NT2/D1 (cell line): Measurements from ENCODE around the gene MAML3.

Source experiments
- DNase-seq: peaks from one replicate; pipeline ENCODE4 v3.0.0-alpha.2; 2011; ENCODE audit warnings: low read depth, low spot score
- H3K27me3 ChIP-seq: 2 replicates; pipeline ENCODE4 v1.6.0; 2011; ENCODE audit warnings: mild to moderate bottlenecking; ENCODE audit not compliant: insufficient read length, insufficient read depth
- H3K36me3 ChIP-seq: 2 replicates; pipeline ENCODE4 v1.6.1; 2011; ENCODE audit warnings: mild to moderate bottlenecking, low read length, mixed read lengths; ENCODE audit not compliant: insufficient read depth, insufficient read length
- H3K4me1 ChIP-seq: 2 replicates; pipeline ENCODE4 v1.5.1; 2011; ENCODE audit not compliant: insufficient read depth, insufficient read length
- H3K4me3 ChIP-seq: 2 replicates; pipeline ENCODE4 v1.5.1; 2011; ENCODE audit warnings: low read depth; ENCODE audit not compliant: insufficient read length
- H3K9ac ChIP-seq: 2 replicates; pipeline ENCODE4 v1.6.0; 2011; ENCODE audit warnings: low read depth; ENCODE audit not compliant: insufficient read length
- H3K9me3 ChIP-seq: 2 replicates; pipeline ENCODE4 v1.5.1; 2011; ENCODE audit warnings: mild to moderate bottlenecking, low read length; ENCODE audit not compliant: insufficient read depth
- SUZ12 ChIP-seq: IDR thresholded peaks from 2 replicates; pipeline ENCODE4 v1.6.1; 2011; ENCODE audit not compliant: insufficient read length, insufficient read depth; ENCODE audit errors: extremely low read depth
- YY1 ChIP-seq: IDR thresholded peaks from 2 replicates; pipeline ENCODE4 v1.6.1; 2011; ENCODE audit not compliant: insufficient read length, insufficient read depth
- ZNF274 ChIP-seq: IDR thresholded peaks from 2 replicates; pipeline ENCODE4 v1.6.1; 2011; ENCODE audit warnings: mild to moderate bottlenecking, low read depth, low read length

MAML3 gene

DNA sequence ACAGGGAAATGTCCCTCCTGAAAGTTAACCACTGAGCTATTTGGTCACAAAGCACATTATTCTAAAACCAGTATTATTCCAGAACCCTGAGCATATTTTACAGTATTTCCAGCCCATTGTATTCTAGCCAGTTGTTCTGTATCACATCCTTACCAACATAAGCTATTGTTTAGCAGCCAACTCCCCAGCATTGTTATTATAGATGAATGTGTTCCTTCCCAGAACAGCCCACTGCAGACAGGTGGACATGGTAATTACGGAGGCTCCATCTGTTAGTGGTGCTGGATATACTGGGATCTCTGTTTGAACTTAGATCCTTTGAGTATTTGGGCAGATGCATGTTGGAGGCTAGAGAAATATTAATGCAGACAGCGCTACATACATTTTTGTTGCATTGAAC, 362.3 kb downstream of the MAML3 start:
- Histone ChIP-seq H3K9me3 (no peaks in the 10 kb centered on the region), H3K9ac (no peak overlapping the region), H3K27me3 (no peaks in the 10 kb centered on the region), H3K4me1 (no peaks in the 10 kb centered on the region), H3K36me3 (no peaks in the 10 kb centered on the region), H3K4me3 (no peak overlapping the region)
- no peak for DNase-seq
- no peak for TF ChIP-seq YY1
- TF ChIP-seq ZNF274, result no peak
- TF ChIP-seq SUZ12, result no peak

GRCh38 chr4:139790291-139790690, 363.7 kb downstream of the MAML3 start:
- DNase-seq, result no peak
- Histone ChIP-seq H3K9me3 (no peaks in the 10 kb centered on the region), H3K27me3 (no peaks in the 10 kb centered on the region), H3K36me3 (no peaks in the 10 kb centered on the region), H3K9ac (no peak overlapping the region), H3K4me3 (no peak overlapping the region), H3K4me1 (no peaks in the 10 kb centered on the region)
- TF ChIP-seq SUZ12 (no peak), ZNF274 (no peak), YY1 (no peak)

DNA sequence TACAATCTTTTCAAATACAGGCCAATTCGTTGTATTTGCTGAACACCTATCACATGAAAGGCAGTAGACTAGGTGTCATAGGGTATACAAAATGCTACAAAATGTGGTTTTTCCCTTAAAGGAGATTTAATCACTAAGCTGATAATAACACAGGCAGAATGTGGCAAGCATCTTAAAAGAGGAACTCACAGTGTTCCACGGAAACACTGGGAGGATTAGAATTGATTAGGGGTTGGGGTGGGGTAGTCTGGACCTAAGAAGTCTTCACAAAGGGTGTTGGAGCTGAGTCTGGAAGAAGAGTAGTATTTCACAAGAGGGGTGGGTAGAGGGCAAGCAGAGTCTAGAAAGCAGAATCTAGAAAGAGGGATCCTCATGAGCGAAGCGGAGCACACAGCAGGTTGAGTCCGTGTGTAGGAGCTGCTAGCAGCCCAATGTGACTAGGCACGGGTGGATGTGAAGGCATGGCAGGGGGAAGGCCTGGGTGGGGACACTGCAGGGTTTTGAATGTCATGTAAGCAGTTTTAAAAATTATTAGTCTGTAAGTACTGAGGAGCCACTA, 364.8 kb downstream of the MAML3 start:
- no peak for DNase-seq
- Histone ChIP-seq H3K9me3 (no peaks in the 10 kb centered on the region), H3K4me1 (peaks cover under 1% of the 10 kb centered on the region), H3K4me3 (no peak overlapping the region), H3K9ac (no peak overlapping the region), H3K27me3 (no peaks in the 10 kb centered on the region), H3K36me3 (no peaks in the 10 kb centered on the region)
- no peak for TF ChIP-seq YY1

GRCh38 chr4:139786494-139787354, 367.3 kb downstream of the MAML3 start:
- Histone ChIP-seq H3K36me3 (no peaks in the 10 kb centered on the region), H3K4me3 (no peak overlapping the region), H3K27me3 (no peaks in the 10 kb centered on the region), H3K9ac (no peak overlapping the region), H3K4me1 (peaks cover 5% of the 10 kb centered on the region), H3K9me3 (no peaks in the 10 kb centered on the region)
- DNase-seq, result no peak
- TF ChIP-seq ZNF274 (no peak), SUZ12 (no peak), YY1 (no peak)

GRCh38 chr4:139785356-139785755, 368.6 kb downstream of the MAML3 start:
- no peak for TF ChIP-seq YY1
- no peak for TF ChIP-seq ZNF274
- Histone ChIP-seq H3K36me3 (no peaks in the 10 kb centered on the region), H3K9ac (no peak overlapping the region), H3K9me3 (no peaks in the 10 kb centered on the region), H3K27me3 (no peaks in the 10 kb centered on the region), H3K4me3 (no peak overlapping the region), H3K4me1 (peaks cover 5% of the 10 kb centered on the region)
- no peak for DNase-seq

DNA sequence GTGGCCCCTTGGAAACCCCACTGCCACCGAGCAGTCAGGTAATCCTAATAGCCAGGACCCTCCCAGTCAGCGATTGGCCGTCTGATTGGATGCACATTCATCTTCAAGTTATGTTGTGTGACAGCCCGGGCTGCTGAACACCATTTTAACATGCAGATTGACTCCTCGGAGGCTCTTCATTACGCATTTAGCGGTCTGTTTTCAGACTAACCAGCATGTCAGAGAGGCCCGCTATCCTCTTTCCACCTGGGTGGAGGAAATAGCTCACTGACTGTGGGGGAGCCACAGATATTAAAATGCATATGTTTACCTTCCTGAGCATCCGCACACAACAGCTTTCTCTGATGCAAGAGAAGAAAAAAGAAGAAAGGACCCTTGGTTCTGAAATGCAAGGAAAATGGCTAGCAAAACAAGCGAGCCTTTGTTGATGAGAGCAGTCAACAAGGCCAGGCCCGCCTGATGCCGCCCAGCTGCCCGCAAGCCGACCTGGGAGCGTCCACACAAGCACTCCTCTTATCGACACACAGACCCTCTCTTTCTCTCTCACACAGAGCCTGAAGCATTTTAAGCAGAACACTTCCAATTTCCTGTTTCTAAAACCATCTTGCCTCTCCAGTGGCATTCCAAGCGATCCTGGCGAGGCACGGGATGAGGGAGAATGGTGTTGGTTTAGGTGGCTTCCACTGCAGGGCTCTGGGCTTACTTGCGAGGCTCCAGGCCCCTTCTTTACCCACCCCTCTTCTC, 370.1 kb downstream of the MAML3 start:
- Histone ChIP-seq H3K9me3 (no peaks in the 10 kb centered on the region), H3K36me3 (no peaks in the 10 kb centered on the region), H3K4me3 (no peak overlapping the region), H3K9ac (no peak overlapping the region), H3K4me1 (peaks cover 5% of the 10 kb centered on the region), H3K27me3 (no peaks in the 10 kb centered on the region)
- no peak for DNase-seq
- TF ChIP-seq ZNF274 (no peak), YY1 (no peak), SUZ12 (no peak)

- no peak overlapping the region for H3K9ac ChIP-seq
- no peak for TF ChIP-seq SUZ12
- TF ChIP-seq YY1, result no peak
- no peak for TF ChIP-seq ZNF274
- peaks cover 5% of the 10 kb centered on the region for H3K4me1 ChIP-seq
- no peak overlapping the region for H3K4me3 ChIP-seq
- no peaks in the 10 kb centered on the region for H3K27me3 ChIP-seq
- no peak for DNase-seq
- H3K9me3 ChIP-seq, result no peaks in the 10 kb centered on the region
- no peaks in the 10 kb centered on the region for H3K36me3 ChIP-seq
Measured at GRCh38 chr4:139782926-139783522, 371.0 kb downstream of the MAML3 start.
